KMS-11 (cell line): ENCODE data around the gene ZMYND11.

Source experiments
- H2AFZ ChIP-seq: fragments of 200-600 bp; sonication (generic); 2 replicates; pipeline ENCODE4 v1.6.1; 2016; ENCODE audit warnings: antibody characterized with exemption, mixed run types, low read depth
- H3K27ac ChIP-seq: fragments of 200-600 bp; sonication (generic); 2 replicates; pipeline ENCODE4 v1.6.1; 2016; ENCODE audit warnings: mild to moderate bottlenecking, mixed run types
- H3K27me3 ChIP-seq: fragments of 200-600 bp; sonication (generic); 2 replicates; pipeline ENCODE4 v1.6.1; 2017; ENCODE audit warnings: mild to moderate bottlenecking, low read depth, mixed run types, moderate library complexity; ENCODE audit not compliant: insufficient read depth
- H3K36me3 ChIP-seq: fragments of 200-600 bp; sonication (generic); 2 replicates; pipeline ENCODE4 v1.6.1; 2017; ENCODE audit warnings: mild to moderate bottlenecking, mixed run types; ENCODE audit not compliant: insufficient read depth
- H3K4me1 ChIP-seq: fragments of 200-600 bp; sonication (generic); 2 replicates; pipeline ENCODE4 v1.6.1; 2016; ENCODE audit warnings: mild to moderate bottlenecking, low read depth, mixed run types; ENCODE audit not compliant: poor library complexity, severe bottlenecking
- H3K4me2 ChIP-seq: fragments of 200-600 bp; sonication (generic); 2 replicates; pipeline ENCODE4 v1.7.0; 2016; ENCODE audit warnings: mild to moderate bottlenecking, mixed run types
- H3K4me3 ChIP-seq: fragments of 200-600 bp; sonication (generic); IDR thresholded peaks from 2 replicates; pipeline ENCODE4 v1.6.1; 2017; ENCODE audit warnings: low read depth, low read length, mixed read lengths; ENCODE audit not compliant: insufficient read depth
- H3K79me2 ChIP-seq: fragments of 200-600 bp; sonication (generic); 2 replicates; pipeline ENCODE4 v1.6.1; 2016; ENCODE audit warnings: low read depth, mixed run types; ENCODE audit not compliant: insufficient read depth
- H3K9ac ChIP-seq: fragments of 200-600 bp; sonication (generic); 2 replicates; pipeline ENCODE4 v1.6.1; 2016; ENCODE audit warnings: mild to moderate bottlenecking, mixed run types
- H4K20me1 ChIP-seq: fragments of 200-600 bp; sonication (generic); 2 replicates; pipeline ENCODE4 v1.6.1; 2016; ENCODE audit warnings: mild to moderate bottlenecking, mixed run types; ENCODE audit not compliant: insufficient read depth
- TF ChIP-seq, protein P1 (sequence below): fragments of 200-600 bp; sonication (generic); conservative IDR thresholded peaks from 2 replicates; pipeline ENCODE4 v1.6.1; 2017; ENCODE audit warnings: low read depth, mild to moderate bottlenecking, antibody characterized with exemption, low read length, moderate library complexity, mixed read lengths

Gene ZMYND11

GRCh38 chr10:266974-267425 lies 131.7 kb downstream of the ZMYND11 start:
- H3K36me3 ChIP-seq = no peaks in the 10 kb centered on the region
- H3K27me3 ChIP-seq = no peaks in the 10 kb centered on the region
- TF ChIP-seq, protein P1, sequence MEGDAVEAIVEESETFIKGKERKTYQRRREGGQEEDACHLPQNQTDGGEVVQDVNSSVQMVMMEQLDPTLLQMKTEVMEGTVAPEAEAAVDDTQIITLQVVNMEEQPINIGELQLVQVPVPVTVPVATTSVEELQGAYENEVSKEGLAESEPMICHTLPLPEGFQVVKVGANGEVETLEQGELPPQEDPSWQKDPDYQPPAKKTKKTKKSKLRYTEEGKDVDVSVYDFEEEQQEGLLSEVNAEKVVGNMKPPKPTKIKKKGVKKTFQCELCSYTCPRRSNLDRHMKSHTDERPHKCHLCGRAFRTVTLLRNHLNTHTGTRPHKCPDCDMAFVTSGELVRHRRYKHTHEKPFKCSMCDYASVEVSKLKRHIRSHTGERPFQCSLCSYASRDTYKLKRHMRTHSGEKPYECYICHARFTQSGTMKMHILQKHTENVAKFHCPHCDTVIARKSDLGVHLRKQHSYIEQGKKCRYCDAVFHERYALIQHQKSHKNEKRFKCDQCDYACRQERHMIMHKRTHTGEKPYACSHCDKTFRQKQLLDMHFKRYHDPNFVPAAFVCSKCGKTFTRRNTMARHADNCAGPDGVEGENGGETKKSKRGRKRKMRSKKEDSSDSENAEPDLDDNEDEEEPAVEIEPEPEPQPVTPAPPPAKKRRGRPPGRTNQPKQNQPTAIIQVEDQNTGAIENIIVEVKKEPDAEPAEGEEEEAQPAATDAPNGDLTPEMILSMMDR = no peak
- H3K79me2 ChIP-seq = no peaks in the 10 kb centered on the region
- H3K4me1 ChIP-seq = no peaks in the 10 kb centered on the region
- no peak overlapping the region for H2AFZ ChIP-seq
- no peak overlapping the region for H3K9ac ChIP-seq
- no peak overlapping the region for H3K4me2 ChIP-seq
- H4K20me1 ChIP-seq = no peaks in the 10 kb centered on the region
- H3K27ac ChIP-seq = no peak overlapping the region
- H3K4me3 ChIP-seq = no peak overlapping the region

DNA sequence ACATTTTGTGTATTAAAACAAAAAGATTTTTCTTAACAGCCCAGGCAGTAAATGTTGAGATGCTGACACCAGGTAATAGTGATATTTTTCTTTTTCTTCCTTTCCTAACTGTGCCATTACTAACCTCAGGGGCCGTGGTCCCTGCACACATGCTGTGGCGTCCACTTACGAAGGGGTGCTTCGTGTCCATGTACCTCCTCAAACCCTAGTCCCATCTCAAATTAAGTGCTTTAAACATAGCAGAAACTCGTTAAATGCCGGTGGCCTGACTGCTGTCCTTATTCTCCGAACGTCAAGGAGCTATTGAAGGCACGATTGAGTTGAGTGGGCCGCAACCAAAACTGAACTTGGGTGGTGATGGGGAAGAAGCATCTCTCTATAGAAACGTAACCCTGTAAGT lies 132.4 kb downstream of the ZMYND11 start:
- Histone ChIP-seq H3K4me3 (no peak overlapping the region), H4K20me1 (no peaks in the 10 kb centered on the region), H2AFZ (no peak overlapping the region), H3K4me2 (no peak overlapping the region), H3K9ac (no peak overlapping the region), H3K79me2 (no peaks in the 10 kb centered on the region), H3K27me3 (no peaks in the 10 kb centered on the region), H3K4me1 (no peaks in the 10 kb centered on the region), H3K27ac (no peak overlapping the region), H3K36me3 (no peaks in the 10 kb centered on the region)
- TF ChIP-seq, protein P1 = no peak

- H3K27me3 ChIP-seq = no peaks in the 10 kb centered on the region
- no peak overlapping the region for H3K4me3 ChIP-seq
- H3K27ac ChIP-seq = no peak overlapping the region
- H4K20me1 ChIP-seq = no peaks in the 10 kb centered on the region
- H3K79me2 ChIP-seq = no peaks in the 10 kb centered on the region
- H3K9ac ChIP-seq = no peak overlapping the region
- no peaks in the 10 kb centered on the region for H3K36me3 ChIP-seq
- no peak overlapping the region for H2AFZ ChIP-seq
- no peak overlapping the region for H3K4me2 ChIP-seq
- TF ChIP-seq, protein P1 = no peak
- H3K4me1 ChIP-seq = no peaks in the 10 kb centered on the region
These were observed 134.3 kb downstream of the ZMYND11 start for GRCh38 chr10:269440-270074.

GRCh38 chr10:271201-271600 lies 135.9 kb downstream of the ZMYND11 start:
- H3K79me2 ChIP-seq = no peaks in the 10 kb centered on the region
- H3K4me1 ChIP-seq = no peaks in the 10 kb centered on the region
- H3K36me3 ChIP-seq = no peaks in the 10 kb centered on the region
- H3K4me3 ChIP-seq = no peak overlapping the region
- no peak overlapping the region for H3K27ac ChIP-seq
- no peak overlapping the region for H3K4me2 ChIP-seq
- no peak overlapping the region for H2AFZ ChIP-seq
- H3K9ac ChIP-seq = no peak overlapping the region
- TF ChIP-seq, protein P1 = no peak
- H3K27me3 ChIP-seq = no peaks in the 10 kb centered on the region
- H4K20me1 ChIP-seq = no peaks in the 10 kb centered on the region
